ENCODE measurements around the gene ATP10B. TPM values are rescaled to one million over a fixed set of nuclear protein-coding genes. Genes with fewer than 3 reads are reported as not detected.

Gene ATP10B
- total RNA-seq, 1 donor, result not detected

DNA sequence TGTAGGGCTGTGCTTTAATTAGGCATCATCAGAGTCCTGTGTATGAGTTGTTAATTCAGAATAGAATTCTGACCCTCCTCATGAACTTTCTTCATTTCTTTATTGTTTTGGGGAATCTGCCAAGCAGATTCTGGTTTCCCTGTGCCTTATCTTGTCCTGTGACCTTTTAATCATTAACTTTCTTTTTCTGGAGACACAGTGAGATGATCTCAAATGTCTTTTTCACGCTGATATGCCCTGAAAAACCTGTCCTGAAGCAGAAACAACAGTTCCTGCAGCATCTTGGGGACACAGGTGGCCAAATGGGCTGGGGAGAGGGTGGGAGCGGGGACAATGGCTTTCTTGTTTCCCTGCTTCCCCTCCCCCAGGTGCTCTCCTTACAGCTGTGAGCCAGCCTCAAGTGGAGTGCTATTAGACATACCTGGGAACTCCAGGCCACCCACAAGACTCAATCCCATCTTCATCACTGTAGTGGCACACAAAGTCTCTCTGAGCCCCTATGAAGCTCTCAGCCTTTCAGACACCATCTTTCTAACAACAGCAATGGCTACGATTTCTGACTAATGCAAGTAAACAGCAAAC lies 213.8 kb downstream of the ATP10B start:
- Histone ChIP-seq H3K27me3 (ENCODE audit: insufficient read depth, low read length) (no peaks in the 10 kb centered on the region), H4K20me1 (ENCODE audit: insufficient read depth, low read length) (no peaks in the 10 kb centered on the region), H2AFZ (ENCODE audit: low read length) (no peak overlapping the region), H3K79me2 (ENCODE audit: insufficient read depth, low read length) (no peaks in the 10 kb centered on the region), H3K4me1 (ENCODE audit: insufficient read depth, low read length) (no peaks in the 10 kb centered on the region), H3K27ac (ENCODE audit: low read depth, low read length) (no peak overlapping the region), H3K9me3 (ENCODE audit: low read depth, low read length) (no peaks in the 10 kb centered on the region), H3K36me3 (ENCODE audit: insufficient read depth, low read length) (no peaks in the 10 kb centered on the region), H3K4me2 (ENCODE audit: insufficient read depth, low read length) (no peak overlapping the region), H3K4me3 (ENCODE audit: insufficient read depth, low read length) (no peak overlapping the region)
- no peak for DNase-seq (ENCODE audit: insufficient read length, low spot score, missing footprints)
- TF ChIP-seq, protein P1, sequence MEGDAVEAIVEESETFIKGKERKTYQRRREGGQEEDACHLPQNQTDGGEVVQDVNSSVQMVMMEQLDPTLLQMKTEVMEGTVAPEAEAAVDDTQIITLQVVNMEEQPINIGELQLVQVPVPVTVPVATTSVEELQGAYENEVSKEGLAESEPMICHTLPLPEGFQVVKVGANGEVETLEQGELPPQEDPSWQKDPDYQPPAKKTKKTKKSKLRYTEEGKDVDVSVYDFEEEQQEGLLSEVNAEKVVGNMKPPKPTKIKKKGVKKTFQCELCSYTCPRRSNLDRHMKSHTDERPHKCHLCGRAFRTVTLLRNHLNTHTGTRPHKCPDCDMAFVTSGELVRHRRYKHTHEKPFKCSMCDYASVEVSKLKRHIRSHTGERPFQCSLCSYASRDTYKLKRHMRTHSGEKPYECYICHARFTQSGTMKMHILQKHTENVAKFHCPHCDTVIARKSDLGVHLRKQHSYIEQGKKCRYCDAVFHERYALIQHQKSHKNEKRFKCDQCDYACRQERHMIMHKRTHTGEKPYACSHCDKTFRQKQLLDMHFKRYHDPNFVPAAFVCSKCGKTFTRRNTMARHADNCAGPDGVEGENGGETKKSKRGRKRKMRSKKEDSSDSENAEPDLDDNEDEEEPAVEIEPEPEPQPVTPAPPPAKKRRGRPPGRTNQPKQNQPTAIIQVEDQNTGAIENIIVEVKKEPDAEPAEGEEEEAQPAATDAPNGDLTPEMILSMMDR (IDR thresholded peaks at IDR 0.05; ENCODE audit: extremely low read depth, low read depth, low read length), result no peak

DNA sequence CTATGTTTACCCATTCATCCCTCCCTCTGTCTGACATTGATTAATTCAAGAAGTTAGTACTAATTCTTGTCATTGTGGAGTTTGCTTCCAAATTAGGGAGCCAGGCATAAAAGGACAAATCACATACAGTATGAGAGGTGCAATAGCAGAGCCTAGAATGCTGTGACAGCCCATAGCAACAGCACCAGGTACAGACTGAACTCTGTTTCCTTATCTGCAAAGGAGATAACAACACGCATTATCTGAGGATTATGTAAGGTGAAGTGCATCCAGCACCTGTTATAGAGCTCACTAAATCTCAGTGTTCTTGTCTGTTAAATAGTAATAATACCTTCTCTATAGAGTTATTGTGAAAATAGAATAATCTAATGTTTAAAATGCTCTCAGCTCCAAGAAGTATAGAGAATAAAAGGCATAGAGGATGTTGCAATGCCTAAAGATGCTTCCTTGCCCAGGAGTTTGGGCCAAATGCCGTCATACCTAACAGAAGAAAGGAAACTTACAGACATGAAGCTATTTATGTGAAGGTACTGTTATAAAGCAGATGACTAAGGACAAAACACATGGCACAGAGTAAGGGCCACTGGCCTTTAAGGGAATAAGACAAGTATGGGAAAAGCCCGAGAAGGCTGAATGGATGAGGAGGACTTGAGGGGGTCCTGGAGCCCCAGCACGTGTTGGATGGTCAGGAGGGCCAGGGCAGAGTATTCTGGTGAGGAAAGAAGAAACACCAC lies 214.5 kb downstream of the ATP10B start:
- no peak for DNase-seq (ENCODE audit: insufficient read length, low spot score, missing footprints)
- Histone ChIP-seq H3K4me1 (ENCODE audit: insufficient read depth, low read length) (no peaks in the 10 kb centered on the region), H3K9me3 (ENCODE audit: low read depth, low read length) (no peaks in the 10 kb centered on the region), H3K79me2 (ENCODE audit: insufficient read depth, low read length) (no peaks in the 10 kb centered on the region), H3K27ac (ENCODE audit: low read depth, low read length) (no peak overlapping the region), H4K20me1 (ENCODE audit: insufficient read depth, low read length) (no peaks in the 10 kb centered on the region), H3K4me3 (ENCODE audit: insufficient read depth, low read length) (no peak overlapping the region), H3K27me3 (ENCODE audit: insufficient read depth, low read length) (no peaks in the 10 kb centered on the region), H2AFZ (ENCODE audit: low read length) (no peak overlapping the region), H3K36me3 (ENCODE audit: insufficient read depth, low read length) (no peaks in the 10 kb centered on the region), H3K4me2 (ENCODE audit: insufficient read depth, low read length) (no peak overlapping the region)
- TF ChIP-seq, protein P1 (IDR thresholded peaks at IDR 0.05; ENCODE audit: extremely low read depth, low read depth, low read length), result no peak

DNA sequence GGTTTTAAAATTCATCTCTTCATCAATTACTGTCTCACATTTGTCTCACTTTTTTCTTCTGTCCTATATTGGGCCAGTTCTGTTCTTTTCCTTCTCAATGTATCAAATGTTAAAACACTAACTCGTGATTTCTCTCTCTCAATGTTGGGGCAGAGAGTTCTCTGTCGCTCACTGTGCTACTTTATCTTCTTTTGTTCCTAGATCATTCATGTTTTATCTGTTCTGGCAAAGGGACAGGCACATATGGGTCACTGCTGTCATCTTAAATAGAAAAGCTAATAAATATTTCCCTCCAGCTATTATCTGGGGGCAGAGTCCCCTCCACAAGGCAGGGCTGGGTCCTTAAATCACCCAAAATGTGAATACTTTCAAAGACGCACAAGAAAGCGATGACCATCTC lies 216.3 kb downstream of the ATP10B start:
- no peaks in the 10 kb centered on the region for H3K36me3 ChIP-seq (ENCODE audit: insufficient read depth, low read length)
- H3K4me1 ChIP-seq (ENCODE audit: insufficient read depth, low read length), result no peaks in the 10 kb centered on the region
- H3K27me3 ChIP-seq (ENCODE audit: insufficient read depth, low read length), result no peaks in the 10 kb centered on the region
- H3K4me2 ChIP-seq (ENCODE audit: insufficient read depth, low read length), result no peak overlapping the region
- H3K79me2 ChIP-seq (ENCODE audit: insufficient read depth, low read length), result no peaks in the 10 kb centered on the region
- TF ChIP-seq, protein P1 (IDR thresholded peaks at IDR 0.05; ENCODE audit: extremely low read depth, low read depth, low read length), result no peak
- no peak overlapping the region for H3K27ac ChIP-seq (ENCODE audit: low read depth, low read length)
- H2AFZ ChIP-seq (ENCODE audit: low read length), result no peak overlapping the region
- no peak overlapping the region for H3K4me3 ChIP-seq (ENCODE audit: insufficient read depth, low read length)
- no peaks in the 10 kb centered on the region for H3K9me3 ChIP-seq (ENCODE audit: low read depth, low read length)
- no peak for DNase-seq (ENCODE audit: insufficient read length, low spot score, missing footprints)
- H4K20me1 ChIP-seq (ENCODE audit: insufficient read depth, low read length), result no peaks in the 10 kb centered on the region

DNA sequence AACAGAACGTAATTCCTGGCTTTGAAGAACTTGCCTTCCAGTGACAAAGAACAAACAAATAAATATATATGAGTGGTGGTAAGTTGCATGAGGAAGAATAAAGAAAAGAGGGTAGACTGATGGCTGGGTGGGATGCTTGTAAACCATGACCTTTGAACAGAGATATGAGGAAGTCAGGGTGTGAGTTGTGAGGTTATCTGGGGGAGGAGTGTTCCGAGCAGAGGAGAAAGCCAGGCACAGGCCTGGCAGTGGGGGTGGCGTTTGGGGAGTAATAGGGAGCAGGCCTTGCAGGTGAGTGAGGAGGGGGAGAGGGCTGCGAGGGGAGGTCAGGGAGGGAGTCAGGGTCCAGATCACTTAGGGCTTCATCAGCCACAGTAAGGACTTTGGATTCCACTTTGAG lies 217.0 kb downstream of the ATP10B start:
- TF ChIP-seq, protein P1 (IDR thresholded peaks at IDR 0.05; ENCODE audit: extremely low read depth, low read depth, low read length), result no peak
- Histone ChIP-seq H3K4me2 (ENCODE audit: insufficient read depth, low read length) (no peak overlapping the region), H3K36me3 (ENCODE audit: insufficient read depth, low read length) (no peaks in the 10 kb centered on the region), H3K4me1 (ENCODE audit: insufficient read depth, low read length) (no peaks in the 10 kb centered on the region), H3K79me2 (ENCODE audit: insufficient read depth, low read length) (no peaks in the 10 kb centered on the region), H3K4me3 (ENCODE audit: insufficient read depth, low read length) (no peak overlapping the region), H3K27me3 (ENCODE audit: insufficient read depth, low read length) (no peaks in the 10 kb centered on the region), H3K27ac (ENCODE audit: low read depth, low read length) (no peak overlapping the region), H2AFZ (ENCODE audit: low read length) (no peak overlapping the region), H3K9me3 (ENCODE audit: low read depth, low read length) (no peaks in the 10 kb centered on the region), H4K20me1 (ENCODE audit: insufficient read depth, low read length) (no peaks in the 10 kb centered on the region)
- DNase-seq (ENCODE audit: insufficient read length, low spot score, missing footprints), result no peak

Measured in osteoblast (primary cell).